ENCODE results near the gene BMP3. TPM values are rescaled to one million over a fixed set of nuclear protein-coding genes. Genes with fewer than 3 reads are reported as not detected.

BMP3 gene
- total RNA-seq = not detected in 2 replicates

GRCh38 chr4:81030061-81030980, at the start of gene BMP3:
Gene BMP3, plus strand, starts transcription at chr4:81030708. Its CDS starts 577 bp downstream, at chr4:81031285.

Other genes with a start within 250 kb of the BMP3 start
- gene PRKG2, start 184.5 kb downstream of the BMP3 start, total RNA-seq = under 0.01 TPM in 1 of 2 replicates, not detected in the other

Data from vein endothelial cell (primary cell).